SH-SY5Y (cell line): Measurements from ENCODE around the gene GOLGB1.

Source experiments
- GATA2 ChIP-seq: IDR thresholded peaks from 2 replicates; pipeline ENCODE4 v1.6.1; 2011; ENCODE audit warnings: mild to moderate bottlenecking, low read depth, low read length
- GATA3 ChIP-seq: IDR thresholded peaks from 2 replicates; pipeline ENCODE4 v1.6.1; 2011; ENCODE audit warnings: low read depth, mild to moderate bottlenecking, low read length, moderate library complexity

DNA sequence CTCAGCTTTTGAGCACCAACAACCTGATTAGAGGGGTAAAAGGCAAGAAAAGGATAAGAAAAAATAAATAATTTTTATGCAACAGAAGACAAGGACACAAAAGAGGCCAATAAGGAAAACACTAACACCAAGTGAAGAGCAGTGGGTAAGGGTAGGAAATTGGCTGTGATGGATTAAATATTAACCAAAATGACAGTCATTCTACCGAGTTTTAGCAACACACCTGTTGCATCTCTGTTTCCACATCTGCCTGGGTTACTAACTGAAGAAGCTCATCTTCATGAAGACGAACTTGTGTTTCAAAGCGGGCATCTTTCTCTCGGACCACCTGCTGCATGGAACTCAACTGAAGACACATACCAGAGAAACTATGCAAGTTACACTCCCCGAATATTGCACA is 30.1 kb downstream of the GOLGB1 start:
- TF ChIP-seq GATA2 = no peak
- no peak for TF ChIP-seq GATA3
